HG03378 (cell line): ENCODE measurements around the gene POU2AF1.
"Not testable (repeated sequence)": the region's sequence is repeated elsewhere in the genome, so short reads cannot be mapped to it uniquely, and the experiment has no call there.

Experiments
- ATAC-seq: cut with Tn5 transposase; IDR thresholded peaks from one replicate; pipeline ENCODE4 v1.9.1; 2021; ENCODE audit warnings: mild to moderate bottlenecking, moderate library complexity; ENCODE audit not compliant: unreplicated experiment

POU2AF1 gene

DNA sequence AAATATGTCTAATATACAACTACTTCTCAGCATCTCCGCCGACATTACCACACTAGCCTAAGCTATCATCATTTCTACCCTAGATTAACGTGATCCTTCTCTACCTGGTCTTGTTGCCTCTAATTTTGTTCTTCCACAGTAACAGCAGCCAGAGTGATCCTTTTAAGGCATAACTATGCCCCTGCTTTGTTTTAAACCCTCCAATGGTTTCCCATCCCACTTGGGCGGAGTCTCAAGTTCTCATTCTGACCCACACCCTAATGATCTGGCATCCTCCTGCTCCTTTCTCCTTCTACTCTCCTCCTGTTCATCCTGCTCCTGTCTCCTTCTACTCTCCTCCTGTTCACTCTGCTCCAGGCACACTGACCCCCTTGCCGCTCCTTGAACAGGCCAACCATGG, 31.9 kb upstream of the POU2AF1 start:
- ATAC-seq, result no peak

DNA sequence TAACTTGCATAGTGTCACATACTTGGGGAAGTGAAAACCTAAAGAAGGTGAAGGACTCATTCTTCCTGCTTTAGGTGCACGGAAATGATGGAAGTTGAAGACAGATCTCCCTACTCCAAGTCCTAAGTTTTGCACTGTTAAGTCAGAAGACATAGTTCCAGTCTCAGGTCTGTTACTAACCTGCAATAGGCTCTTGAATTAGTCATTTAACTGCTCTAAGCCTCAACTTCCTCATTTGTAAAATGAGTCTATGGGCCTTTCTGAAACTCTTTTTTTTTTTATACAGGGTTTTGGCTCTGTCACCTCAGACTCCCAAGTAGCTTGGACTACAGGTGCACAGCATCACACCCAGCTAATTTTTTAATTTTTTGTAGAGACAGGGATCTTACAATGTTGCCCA, 30.8 kb upstream of the POU2AF1 start:
- peak; percentile 76 for ATAC-seq

DNA sequence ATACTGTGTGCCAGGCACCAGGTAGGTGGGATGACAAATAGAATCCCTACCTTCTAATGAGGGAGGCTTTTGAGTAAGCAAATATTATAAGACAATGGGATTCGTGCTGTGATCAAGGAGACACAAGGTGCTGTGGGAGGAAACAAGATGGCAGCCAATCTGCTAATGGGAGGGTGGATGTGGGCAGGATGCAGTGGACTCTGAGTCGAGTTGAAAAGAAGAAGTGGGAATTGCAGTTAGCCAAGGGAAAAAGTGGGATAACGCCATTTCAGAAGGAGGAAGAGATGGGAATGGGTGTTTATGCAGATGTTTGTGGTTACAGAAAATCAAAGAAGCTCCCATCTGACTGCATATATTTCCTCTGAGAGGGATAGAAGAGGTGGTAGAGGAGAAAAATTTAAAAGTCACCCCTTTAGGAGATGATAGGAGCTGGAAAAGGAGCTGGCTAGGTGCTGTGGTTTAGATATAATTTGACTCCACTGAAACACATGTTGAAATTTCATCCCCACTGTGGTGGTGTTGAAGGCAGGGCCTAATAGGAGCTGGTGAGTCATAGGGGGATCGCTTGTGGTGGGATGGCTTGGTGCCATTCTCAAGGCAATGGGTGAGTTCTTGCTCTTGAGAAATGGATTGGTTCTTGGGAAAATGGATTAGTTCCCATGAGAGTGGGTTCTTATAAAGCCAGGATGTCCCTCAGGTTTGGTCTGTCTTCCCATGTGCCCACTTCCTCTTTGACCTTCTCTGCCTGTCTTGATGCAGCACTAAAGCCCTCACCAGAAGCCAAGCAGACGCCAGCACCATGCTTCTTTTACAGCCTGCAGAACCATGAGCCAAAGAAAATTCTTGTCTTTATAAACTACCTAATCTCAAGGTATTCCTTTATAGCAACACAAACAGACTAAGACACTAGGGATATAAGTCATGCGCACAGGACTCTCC, 30.0 kb upstream of the POU2AF1 start:
- ATAC-seq, result peak; percentile 46

DNA sequence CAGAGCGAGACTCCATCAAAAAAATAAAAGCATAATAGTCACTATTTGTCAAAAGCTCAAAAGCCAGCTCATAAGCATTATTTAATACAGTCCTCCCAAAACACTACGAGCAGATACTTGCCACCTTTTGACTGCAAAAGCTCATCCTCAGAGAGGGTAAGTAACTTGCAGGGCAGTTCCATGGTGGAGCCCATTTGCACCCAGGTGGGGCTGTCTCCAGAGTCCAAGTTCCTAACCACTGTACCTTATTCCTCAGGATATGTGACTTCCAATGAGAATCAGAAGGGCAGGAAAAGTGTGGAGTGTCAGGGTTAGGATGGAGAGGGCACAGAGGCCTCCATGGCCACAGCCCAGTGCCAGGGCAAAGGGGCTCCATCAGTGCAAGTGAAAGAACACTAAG, 28.6 kb upstream of the POU2AF1 start:
- no peak for ATAC-seq

DNA sequence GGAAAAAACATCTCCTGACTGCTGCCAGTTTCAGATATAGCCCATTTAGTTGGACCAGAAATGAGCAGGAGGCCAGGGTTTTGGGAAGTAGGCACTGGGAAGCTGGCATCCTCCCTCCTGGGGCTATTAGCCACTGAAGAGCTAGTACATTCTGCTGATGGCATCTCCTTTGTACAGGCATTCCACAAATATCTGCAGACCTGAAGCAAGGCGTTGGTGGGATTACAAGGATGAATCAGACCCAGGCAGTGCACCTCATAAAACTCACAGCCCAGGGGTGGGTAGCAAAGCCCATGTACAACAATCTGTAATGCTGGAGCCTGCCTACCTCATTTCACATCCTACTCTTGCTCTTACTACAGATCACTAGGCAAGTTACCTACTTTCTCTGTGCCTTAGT, 27.5 kb upstream of the POU2AF1 start:
- no peak for ATAC-seq

DNA sequence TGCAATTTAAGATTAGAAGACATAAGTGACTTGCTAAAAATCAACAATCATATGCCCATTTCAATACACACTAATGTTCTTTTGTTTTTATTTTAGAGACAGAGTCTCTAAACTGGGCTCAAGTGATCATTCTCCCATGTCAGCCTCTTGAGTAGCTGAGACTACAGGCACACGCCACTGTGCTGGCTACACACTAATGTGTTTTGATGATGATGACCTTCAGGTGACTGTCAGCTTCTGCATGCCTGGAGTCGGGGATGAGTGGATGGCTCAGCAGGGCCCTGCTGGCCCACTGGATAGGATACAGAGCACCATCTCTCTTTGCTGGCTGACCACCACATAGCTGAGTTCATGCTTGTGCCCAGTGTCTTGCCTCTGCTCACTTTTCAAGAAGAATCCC, 27.0 kb upstream of the POU2AF1 start:
- ATAC-seq, result no peak

DNA sequence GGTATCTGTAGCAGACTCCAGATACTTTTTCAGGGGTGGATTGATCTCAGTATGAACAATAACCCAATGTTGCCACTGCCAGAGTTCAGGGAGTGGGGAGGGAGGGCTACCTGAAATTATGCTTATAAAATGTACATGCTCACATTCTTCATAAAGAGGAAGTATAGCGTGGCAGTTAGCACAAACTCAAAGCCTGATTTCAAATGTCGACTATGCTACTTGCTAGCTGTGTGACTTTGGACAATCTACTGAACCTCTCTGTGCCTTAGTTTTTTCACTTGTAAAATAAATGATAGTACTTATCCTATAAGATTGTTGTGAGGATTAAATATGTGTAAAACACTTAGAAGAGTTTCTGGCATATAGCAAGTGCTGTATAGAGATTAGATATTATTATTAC, 26.5 kb upstream of the POU2AF1 start:
- ATAC-seq, result no peak

DNA sequence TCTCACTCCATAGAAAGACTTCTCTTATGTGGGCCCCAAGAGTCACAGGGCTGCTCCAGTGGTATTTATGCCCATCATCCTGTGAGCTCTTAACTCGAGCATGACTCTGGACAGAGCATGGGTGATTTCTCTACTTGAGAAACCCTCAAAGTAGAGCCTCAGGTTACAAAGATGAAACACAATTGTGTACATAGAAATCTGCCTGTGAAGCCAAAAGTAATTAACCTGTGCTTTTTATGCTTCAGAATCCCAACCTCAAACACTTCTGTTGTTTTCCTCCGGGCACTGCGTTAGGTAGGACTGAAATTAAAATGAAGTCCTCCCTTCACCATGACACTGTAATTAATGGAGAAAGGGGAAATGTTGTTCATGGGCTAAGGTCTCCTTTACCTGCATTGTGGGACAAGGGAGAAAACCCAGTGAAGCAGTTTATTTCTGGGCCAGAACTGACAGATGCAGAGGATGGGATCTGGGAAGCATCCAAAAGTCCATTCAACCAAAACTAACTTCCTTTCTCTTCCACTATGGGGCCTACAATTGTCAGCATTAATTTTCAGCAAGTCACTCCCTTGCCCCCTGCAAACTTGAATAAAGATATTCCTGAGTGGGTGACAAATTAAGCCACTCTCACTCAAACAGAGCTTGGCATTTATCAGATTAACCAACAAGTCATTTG, 24.1 kb upstream of the POU2AF1 start:
- ATAC-seq, result no peak

DNA sequence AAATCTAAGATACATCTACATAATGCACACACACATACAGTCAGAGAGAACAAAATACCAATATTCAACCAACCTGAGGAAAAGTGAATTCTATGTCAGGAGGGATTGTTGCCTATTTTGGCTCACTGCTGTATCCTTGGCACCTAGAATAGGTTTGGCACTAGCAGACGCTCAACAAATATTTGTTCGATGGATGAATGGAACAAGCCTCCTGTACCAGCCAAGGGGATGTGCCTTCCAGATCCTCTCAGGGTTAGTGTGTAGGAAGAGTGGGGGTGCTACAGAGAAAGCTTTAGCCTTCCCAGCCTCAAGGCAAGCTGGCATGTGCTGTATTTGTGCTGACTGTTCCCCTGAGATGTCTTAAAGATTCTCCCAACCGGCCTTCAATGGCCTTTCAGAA, 23.3 kb upstream of the POU2AF1 start:
- no peak for ATAC-seq

DNA sequence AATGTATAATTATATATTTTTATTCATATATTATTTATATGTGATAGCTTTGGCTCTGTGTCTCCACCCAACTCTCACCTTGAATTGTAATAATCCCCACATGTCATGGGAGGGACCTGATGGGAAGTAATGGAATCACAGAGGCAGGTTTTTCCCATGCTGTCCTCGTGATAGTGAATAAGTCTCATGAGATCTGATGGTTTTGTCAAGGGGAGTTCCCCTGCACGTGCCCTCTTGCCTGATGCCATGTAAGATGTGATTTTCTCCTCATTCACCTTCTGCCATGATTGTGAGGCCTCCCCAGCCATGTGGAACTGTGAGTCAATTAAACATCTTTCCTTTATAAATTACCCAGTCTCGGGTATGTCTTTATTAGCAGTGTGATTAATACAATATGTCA, 22.9 kb upstream of the POU2AF1 start:
- not testable (repeated sequence) for ATAC-seq

DNA sequence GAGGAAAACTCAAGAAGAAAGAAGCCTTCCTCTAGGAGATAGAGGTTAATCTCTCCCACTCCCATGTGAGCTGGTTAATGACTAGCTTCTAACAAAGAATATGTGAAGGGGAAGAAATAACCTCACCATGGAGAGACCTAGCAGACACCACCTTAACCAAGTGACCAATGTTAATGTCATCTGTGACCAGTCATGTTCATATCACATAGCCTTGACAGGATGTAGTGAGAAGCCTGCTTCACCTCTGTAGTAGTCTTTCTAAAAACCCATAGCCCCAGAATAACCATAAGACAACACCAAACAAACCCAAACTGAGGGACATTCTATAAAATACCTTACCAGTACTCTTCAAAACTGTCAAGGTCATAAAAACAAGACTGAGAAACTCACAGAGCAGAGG, 21.5 kb upstream of the POU2AF1 start:
- peak; percentile 53 for ATAC-seq

DNA sequence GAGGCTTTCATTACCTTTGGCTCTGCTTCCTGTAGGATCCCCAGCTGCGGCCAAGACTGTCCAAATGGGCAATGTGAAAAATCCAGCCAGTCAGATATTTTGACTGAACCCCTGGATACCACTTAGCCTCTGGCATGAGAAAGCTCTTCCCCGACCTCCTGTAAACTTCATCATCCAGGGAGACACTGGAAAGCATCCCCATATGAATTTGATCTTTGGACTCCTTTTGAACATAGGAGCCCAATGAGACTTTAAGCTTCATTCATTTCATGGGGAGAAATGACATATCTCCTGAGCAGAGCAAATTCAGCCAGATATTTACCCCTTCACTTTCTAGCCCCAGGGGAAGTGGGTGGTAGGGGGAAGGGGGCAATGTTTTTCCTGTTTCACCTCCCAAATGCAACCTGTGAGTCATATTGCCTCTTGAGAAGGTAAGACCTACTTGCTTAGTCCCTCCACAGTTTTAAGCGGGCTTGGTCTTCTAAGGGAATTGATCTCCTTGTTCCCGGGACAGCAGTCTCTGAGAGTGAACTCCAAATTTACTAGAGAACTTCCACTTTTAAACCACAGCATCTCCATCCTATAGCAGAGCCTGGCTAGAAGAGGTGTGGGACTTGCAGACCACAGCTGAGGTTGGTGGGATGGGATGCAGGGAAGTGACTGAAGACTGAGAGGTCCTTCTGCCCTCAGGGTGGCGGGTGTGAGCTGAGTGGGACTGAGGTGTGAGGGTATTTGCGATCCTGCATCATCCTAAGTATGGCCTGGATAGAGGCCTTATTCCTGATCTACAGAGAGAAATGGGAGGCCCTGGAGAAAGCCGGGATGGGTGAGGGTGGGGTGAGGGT, 20.3 kb upstream of the POU2AF1 start:
- ATAC-seq, result no peak

DNA sequence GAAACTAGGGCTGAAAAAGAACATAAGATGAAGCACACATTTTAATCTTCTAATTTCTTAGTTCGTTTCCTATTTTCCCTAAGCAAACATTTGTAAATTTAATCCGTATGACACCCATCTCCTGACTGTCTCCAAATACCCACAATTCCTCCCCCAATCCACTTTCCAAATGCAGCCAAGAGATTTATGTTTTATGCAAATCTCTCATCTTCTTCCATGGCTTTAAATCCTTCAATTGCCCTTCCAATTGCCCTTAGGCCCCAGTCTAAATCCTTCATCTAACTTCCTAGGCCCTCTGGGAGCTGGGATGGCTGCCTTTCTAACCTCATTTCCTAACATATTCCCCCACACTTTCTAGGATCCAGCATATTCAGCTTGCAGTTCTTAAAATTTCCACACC, 18.0 kb upstream of the POU2AF1 start:
- no peak for ATAC-seq

DNA sequence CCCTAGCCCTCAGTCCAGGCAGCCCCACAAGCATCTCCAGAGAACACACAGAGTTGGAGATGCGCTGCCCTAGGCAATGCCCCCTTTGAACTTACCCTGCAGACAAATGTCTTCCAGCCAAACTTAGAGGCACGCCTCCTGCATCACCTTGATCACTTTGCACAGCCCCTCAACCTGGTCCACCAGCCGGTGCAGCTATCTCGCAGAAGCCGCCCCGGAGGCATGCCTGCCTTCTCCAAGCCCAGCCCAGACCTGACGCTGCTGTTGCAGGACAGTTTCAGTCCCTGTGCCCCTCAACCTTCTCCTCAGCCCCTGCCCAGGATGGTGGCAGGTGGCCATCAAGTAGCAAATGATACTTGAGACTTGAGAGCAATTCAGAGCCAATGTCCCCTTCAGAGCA, 16.7 kb upstream of the POU2AF1 start:
- no peak for ATAC-seq

DNA sequence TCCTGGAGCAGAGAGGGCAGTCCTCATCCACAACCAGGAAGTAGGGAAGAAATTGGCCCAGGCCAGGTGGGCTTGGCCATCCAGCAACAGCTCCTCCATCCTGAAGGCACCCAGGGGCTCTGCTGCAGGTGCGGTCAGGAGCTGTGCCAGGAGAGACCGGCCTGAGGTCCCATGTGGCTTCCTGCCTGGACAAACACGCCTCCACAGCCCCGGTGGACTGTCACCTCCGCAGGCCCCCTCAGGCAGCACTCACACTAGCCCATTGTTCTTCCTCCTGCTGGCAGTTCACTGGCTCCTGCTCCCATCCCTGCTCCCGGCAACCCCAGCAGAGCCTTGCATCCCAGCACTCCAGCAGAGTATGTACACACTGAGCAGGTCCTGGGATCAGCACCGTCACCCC, 16.0 kb upstream of the POU2AF1 start:
- no peak for ATAC-seq

DNA sequence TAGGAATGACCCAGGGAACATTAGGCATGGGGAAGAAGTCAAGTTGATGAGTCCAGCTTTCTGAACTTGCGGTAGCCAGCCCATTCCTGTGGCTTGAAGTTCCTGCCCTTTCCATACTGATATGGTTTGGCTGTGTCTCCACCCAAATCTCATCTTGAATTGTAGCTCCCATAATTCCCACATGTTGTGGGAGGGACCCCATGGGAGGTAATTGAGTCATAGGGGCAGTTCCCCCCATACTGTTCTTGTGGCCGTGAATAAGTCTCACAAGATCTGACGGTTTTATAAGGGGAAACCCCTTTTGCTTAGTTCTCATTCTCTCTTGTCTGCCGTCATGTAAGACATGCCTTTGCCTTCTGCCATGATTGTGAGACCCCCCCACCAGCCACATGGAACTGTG, 15.1 kb upstream of the POU2AF1 start:
- not testable (repeated sequence) for ATAC-seq

DNA sequence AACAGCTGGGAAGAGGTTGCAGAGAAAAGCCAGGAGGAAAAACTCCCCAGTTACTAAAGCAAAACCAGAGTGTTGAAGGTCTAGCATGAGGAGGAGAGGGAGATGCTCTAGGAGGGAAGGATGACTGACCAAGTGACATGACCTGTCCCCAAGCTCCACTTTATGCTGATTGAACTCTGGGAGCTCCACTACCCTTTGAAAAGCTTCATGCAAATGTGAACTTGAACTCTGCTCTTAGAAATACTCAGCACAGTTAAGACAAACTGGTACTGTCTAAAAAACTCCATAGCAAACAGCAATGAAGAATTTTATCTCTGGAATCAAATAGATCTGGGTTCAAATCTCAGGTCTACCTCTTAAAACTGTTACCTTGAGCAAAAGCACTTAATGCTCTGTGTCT, 14.5 kb upstream of the POU2AF1 start:
- no peak for ATAC-seq

DNA sequence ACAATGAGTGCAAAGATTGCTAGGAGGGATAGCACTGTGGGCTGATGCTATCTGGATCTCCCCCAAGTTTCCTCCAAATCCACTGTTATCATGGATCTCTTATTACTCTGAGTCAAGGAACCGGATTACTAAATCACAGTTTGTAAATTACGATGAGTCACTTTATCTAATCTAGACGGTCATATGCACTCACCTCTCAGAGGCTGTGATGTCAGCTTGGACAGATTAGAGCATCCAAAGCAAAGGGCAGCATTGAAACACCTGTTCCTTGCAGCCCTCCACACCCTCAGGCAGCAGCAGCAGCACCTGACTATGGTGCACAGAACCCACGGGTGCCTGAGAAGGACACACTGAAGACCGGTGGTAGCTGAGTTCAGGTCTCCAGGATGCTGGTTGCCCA, 14.0 kb upstream of the POU2AF1 start:
- no peak for ATAC-seq

DNA sequence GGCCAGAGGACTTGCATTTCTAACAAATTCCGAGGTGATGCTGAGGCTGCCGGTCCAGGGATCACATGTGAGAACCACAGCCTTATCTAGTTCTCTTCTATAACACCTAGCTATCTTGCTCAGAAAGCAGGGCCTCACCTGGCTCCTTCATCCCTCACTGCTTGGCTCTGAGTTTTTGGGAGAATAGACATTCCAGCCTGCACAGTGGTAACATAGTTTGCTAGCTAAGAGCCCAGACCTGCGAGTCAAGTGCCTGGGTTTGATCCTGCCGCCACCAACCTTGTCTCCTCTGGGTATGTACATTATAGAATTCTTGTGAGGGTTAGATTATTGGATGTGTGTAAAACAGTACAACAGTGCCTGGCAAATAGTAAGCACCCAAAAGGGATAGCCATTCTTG, 13.5 kb upstream of the POU2AF1 start:
- ATAC-seq, result no peak

DNA sequence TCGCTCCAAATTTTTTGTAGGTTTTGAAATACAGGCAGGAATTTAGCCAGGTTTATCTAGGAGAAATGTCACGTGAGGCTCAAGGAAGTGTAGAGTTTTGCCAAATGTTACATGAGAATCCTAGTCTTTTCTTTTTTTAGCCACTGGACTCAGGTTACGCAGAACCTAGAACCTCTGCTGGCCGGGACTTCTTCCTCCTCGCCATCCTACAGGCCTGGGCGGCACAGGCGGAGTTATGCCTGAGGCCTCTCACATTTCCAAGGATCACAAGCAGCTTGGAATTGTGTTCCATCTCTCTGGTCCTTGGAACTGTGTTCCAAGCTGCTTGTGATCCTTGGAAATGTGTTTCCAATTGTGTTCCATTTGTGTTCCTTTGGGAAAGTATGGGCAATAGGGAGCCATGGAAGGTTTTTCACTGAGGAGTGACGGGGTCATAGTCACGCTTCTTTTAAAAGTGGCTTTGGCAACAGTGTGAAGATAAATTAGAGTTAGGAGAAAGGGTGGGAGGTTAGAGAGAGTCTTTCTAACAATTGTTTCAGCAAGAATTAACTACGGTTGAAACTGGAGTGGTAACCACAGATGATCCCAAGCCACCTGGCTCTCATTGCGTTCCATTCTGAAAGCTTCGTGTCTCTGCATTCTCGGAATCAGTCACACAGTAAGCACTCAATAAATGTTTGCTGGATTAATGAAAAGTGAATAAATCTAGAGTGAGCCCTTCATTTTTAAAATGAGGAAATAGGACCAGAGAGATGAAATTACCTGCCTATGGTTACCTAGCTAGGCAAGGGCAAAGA, 12.5 kb upstream of the POU2AF1 start:
- no peak for ATAC-seq

DNA sequence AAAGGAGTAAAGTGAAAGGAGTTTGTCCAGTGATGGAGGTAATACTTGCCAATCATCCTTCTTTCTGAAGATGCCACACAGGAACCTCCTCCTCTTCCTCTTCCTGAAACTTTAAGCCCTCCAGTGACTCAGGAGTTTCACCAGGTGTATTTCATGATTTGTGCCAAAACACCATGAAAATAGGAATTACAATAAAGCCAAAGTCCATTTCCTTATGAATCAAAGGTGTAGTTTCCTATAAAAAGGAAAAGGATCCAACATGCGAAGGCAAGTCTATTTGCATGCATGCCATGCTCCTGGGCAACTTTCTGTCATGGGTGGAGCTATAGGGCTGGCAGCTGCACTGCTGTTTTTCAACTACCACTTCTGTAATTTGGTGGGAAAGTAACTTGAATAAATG, 9.8 kb upstream of the POU2AF1 start:
- no peak for ATAC-seq
